H1 (cell line): ENCODE results near the gene HOXC5. TPM values are rescaled to one million over a fixed set of nuclear protein-coding genes. Genes with fewer than 3 reads are reported as not detected.
A peak's percentile ranks its signal among the peaks of the same experiment; 100 is the strongest.

Experiments
- CTCF ChIA-PET: fragments of 300-600 bp; sonication (Branson Sonifier 250); formaldehyde crosslinking; loops from one replicate; lab custom pipeline; 2021; ENCODE audit not compliant: partially characterized antibody; lab: Charles Lee
- POLR2A ChIA-PET: fragments of 300-600 bp; sonication (Branson Sonifier 250); formaldehyde crosslinking; loops from one replicate; lab custom pipeline; 2021; ENCODE audit warnings: inconsistent platforms; ENCODE audit not compliant: partially characterized antibody; lab: Charles Lee
- DNase-seq, 2 experiments: peaks; one replicate each; pipeline versions ENCODE4 v3.0.0 to v3.0.0-alpha.2; 2010 to 2022; ENCODE audit warnings: low spot score in 2 of 2, low read depth in 1 of 2, mixed read lengths in 1 of 2
- FAIRE-seq: peaks from 2 replicates; lab custom pipeline; 2011; peaks lifted over from hg19 to GRCh38; lab: Jason Lieb, UNC
- H2AFZ ChIP-seq: 2 replicates; pipeline ENCODE4 v1.8.1; 2012; ENCODE audit warnings: low read length, inconsistent platforms
- H2AK5ac ChIP-seq: 2 replicates; pipeline ENCODE4 v1.6.1; 2013; ENCODE audit warnings: low read depth, low read length
- H2BK120ac ChIP-seq: replicated peaks from 2 replicates; pipeline ENCODE3; 2013; ENCODE audit warnings: low read depth, low read length, inconsistent platforms
- H2BK12ac ChIP-seq: 2 replicates; pipeline ENCODE4 v1.6.1; 2013; ENCODE audit warnings: low read depth, low read length
- H2BK15ac ChIP-seq: 2 replicates; pipeline ENCODE4 v1.6.1; 2013; ENCODE audit warnings: low read length
- H2BK20ac ChIP-seq: 2 replicates; pipeline ENCODE4 v1.6.1; 2013; ENCODE audit warnings: low read length
- H2BK5ac ChIP-seq: 2 replicates; pipeline ENCODE4 v1.6.1; 2013; ENCODE audit warnings: low read depth, low read length
- H3K14ac ChIP-seq: 2 replicates; pipeline ENCODE4 v1.6.1; 2013; ENCODE audit warnings: inconsistent platforms; ENCODE audit not compliant: insufficient read length
- H3K18ac ChIP-seq: 2 replicates; pipeline ENCODE4 v1.6.1; 2013; ENCODE audit warnings: low read length; ENCODE audit errors: extremely low read depth
- H3K23ac ChIP-seq: 2 replicates; pipeline ENCODE4 v1.6.1; 2013; ENCODE audit warnings: inconsistent platforms; ENCODE audit not compliant: insufficient read length
- H3K23me2 ChIP-seq: 2 replicates; pipeline ENCODE4 v1.6.1; 2013; ENCODE audit warnings: low read depth, low read length
- H3K27ac ChIP-seq: 2 replicates; pipeline ENCODE4 v1.6.1; 2011; ENCODE audit warnings: low read depth, low read length, inconsistent platforms
- H3K27me3 ChIP-seq, 4 experiments: replicated peaks in 1 of 4; 1 replicate in 1 of 4; 2 replicates in 3 of 4; pipeline versions ENCODE4 v1.6.1 to v1.8.1; 2011 to 2013; ENCODE audit warnings: low read length in 3 of 4, mild to moderate bottlenecking in 3 of 4, inconsistent platforms in 2 of 4, mixed read lengths in 2 of 4, moderate library complexity in 1 of 4; ENCODE audit not compliant: control insufficient read depth in 3 of 4, insufficient read depth in 3 of 4; ENCODE audit errors: extremely low read depth in 1 of 4
- H3K36me3 ChIP-seq, 4 experiments: 2 replicates each; pipeline versions ENCODE4 v1.6.1 to v1.8.1; 2011 to 2013; ENCODE audit warnings: mild to moderate bottlenecking in 4 of 4, low read length in 3 of 4, moderate library complexity in 2 of 4, control low read depth in 1 of 4, inconsistent platforms in 1 of 4; ENCODE audit not compliant: insufficient read depth in 4 of 4, control insufficient read depth in 2 of 4
- H3K4ac ChIP-seq: replicated peaks from 2 replicates; pipeline ENCODE3; 2013; ENCODE audit warnings: low read length, low read depth, mixed read lengths, inconsistent platforms; ENCODE audit not compliant: insufficient read length
- H3K4me1 ChIP-seq, 4 experiments: replicated peaks in 1 of 4; 1 replicate in 1 of 4; 2 replicates in 3 of 4; pipeline versions ENCODE4 v1.6.1 to v1.8.1; 2011 to 2013; ENCODE audit warnings: low read length in 3 of 4, inconsistent platforms in 2 of 4, mixed read lengths in 1 of 4; ENCODE audit not compliant: insufficient read depth in 4 of 4, control insufficient read depth in 3 of 4
- H3K4me2 ChIP-seq, 2 experiments: 2 replicates each; pipeline versions ENCODE4 v1.6.1 to v1.8.1; 2011 to 2013; ENCODE audit warnings: low read depth in 2 of 2, low read length in 2 of 2, control low read depth in 1 of 2, inconsistent platforms in 1 of 2, mild to moderate bottlenecking in 1 of 2; ENCODE audit not compliant: insufficient read depth in 1 of 2
- H3K4me3 ChIP-seq, 4 experiments: fragments of 200-600, 300-600 bp in 1 of 4; sonication (generic), shearing (Covaris generic), sonication (Bioruptor Twin) in 1 of 4; 2 replicates each; pipeline versions ENCODE4 v1.5.1 to v1.8.1; 2011 to 2016; ENCODE audit warnings: low read length in 4 of 4, low read depth in 3 of 4, control low read depth in 2 of 4, inconsistent platforms in 2 of 4, mild to moderate bottlenecking in 2 of 4, mixed read lengths in 1 of 4, moderate library complexity in 1 of 4; ENCODE audit not compliant: insufficient read depth in 2 of 4; ENCODE audit errors: extremely low read depth in 1 of 4
- H3K56ac ChIP-seq: replicated peaks from 2 replicates; pipeline ENCODE3; 2013; ENCODE audit warnings: low read depth, mild to moderate bottlenecking, mixed read lengths, low read length, inconsistent platforms; ENCODE audit not compliant: insufficient read length
- H3K79me1 ChIP-seq: 2 replicates; pipeline ENCODE4 v1.6.1; 2013; ENCODE audit warnings: low read depth, low read length, control low read depth
- H3K79me2 ChIP-seq, 2 experiments: 2 replicates each; pipeline versions ENCODE4 v1.6.1 to v1.8.1; 2012 to 2013; ENCODE audit warnings: low read length in 2 of 2, mild to moderate bottlenecking in 2 of 2, inconsistent platforms in 1 of 2; ENCODE audit not compliant: insufficient read depth in 2 of 2, control insufficient read depth in 1 of 2
- H3K9ac ChIP-seq, 4 experiments: replicated peaks in 1 of 4; 1 replicate in 1 of 4; 2 replicates in 3 of 4; pipeline versions ENCODE4 v1.6.1 to v1.8.1; 2011 to 2013; ENCODE audit warnings: low read depth in 3 of 4, low read length in 3 of 4, control low read depth in 2 of 4, mild to moderate bottlenecking in 2 of 4, moderate library complexity in 2 of 4, inconsistent platforms in 1 of 4; ENCODE audit errors: extremely low read depth in 1 of 4
- H3K9me3 ChIP-seq, 2 experiments: 2 replicates each; pipeline versions ENCODE4 v1.6.1 to v1.8.1; 2012 to 2013; ENCODE audit warnings: mild to moderate bottlenecking in 2 of 2, moderate library complexity in 2 of 2, control low read depth in 1 of 2, inconsistent platforms in 1 of 2, low read depth in 1 of 2, low read length in 1 of 2, mixed read lengths in 1 of 2; ENCODE audit not compliant: insufficient read depth in 2 of 2
- H4K20me1 ChIP-seq, 2 experiments: replicated peaks in 1 of 2; 2 replicates each; pipeline versions ENCODE3 to v1.8.1; 2011 to 2013; ENCODE audit warnings: inconsistent platforms in 2 of 2, low read length in 2 of 2, mild to moderate bottlenecking in 1 of 2; ENCODE audit not compliant: insufficient read depth in 2 of 2, control insufficient read depth in 1 of 2
- H4K5ac ChIP-seq: 2 replicates; pipeline ENCODE4 v1.6.1; 2013; ENCODE audit warnings: low read length, low read depth, mixed read lengths, inconsistent platforms; ENCODE audit not compliant: insufficient read length
- H4K8ac ChIP-seq: 2 replicates; pipeline ENCODE4 v1.8.0; 2013; ENCODE audit warnings: mild to moderate bottlenecking, moderate library complexity, low read length, inconsistent platforms; ENCODE audit not compliant: insufficient read depth; ENCODE audit errors: extremely low read depth
- H4K91ac ChIP-seq: replicated peaks from 2 replicates; pipeline ENCODE3; 2013; ENCODE audit warnings: low read length, mixed read lengths, inconsistent platforms; ENCODE audit not compliant: insufficient read length
- BRCA1 ChIP-seq: IDR thresholded peaks from 2 replicates; pipeline ENCODE4 v1.6.1; 2012; ENCODE audit warnings: low read depth, low read length, improper control_type of control experiment
- CREB1 ChIP-seq: IDR thresholded peaks from 2 replicates; pipeline ENCODE4 v1.6.1; 2012; ENCODE audit warnings: inconsistent platforms
- CTBP2 ChIP-seq: IDR thresholded peaks from 2 replicates; pipeline ENCODE4 v1.7.0; 2011; ENCODE audit warnings: borderline replicate concordance, mild to moderate bottlenecking, moderate library complexity, mixed read lengths, low read length; ENCODE audit not compliant: insufficient read depth, insufficient read length
- EGR1 ChIP-seq: IDR thresholded peaks from 2 replicates; pipeline ENCODE4 v1.6.1; 2011; ENCODE audit warnings: low read depth, low read length, borderline replicate concordance
- EZH2 ChIP-seq: fragments of 200-600 bp; sonication (generic); IDR thresholded peaks from 2 replicates; pipeline ENCODE4 v1.7.1; 2012; ENCODE audit warnings: low read depth, mild to moderate bottlenecking, moderate library complexity, low read length, inconsistent platforms; ENCODE audit not compliant: severe bottlenecking
- JUN ChIP-seq: IDR thresholded peaks from 2 replicates; pipeline ENCODE4 v1.6.1; 2011; ENCODE audit warnings: low read depth, mild to moderate bottlenecking, improper control_type of control experiment, low read length
- RAD21 ChIP-seq, 2 experiments: IDR thresholded peaks in 1 of 2; conservative IDR thresholded peaks in 1 of 2; 2 replicates each; pipeline ENCODE4 v1.6.1; 2011; ENCODE audit warnings: low read depth in 2 of 2, low read length in 2 of 2, improper control_type of control experiment in 1 of 2, inconsistent platforms in 1 of 2, mild to moderate bottlenecking in 1 of 2, moderate library complexity in 1 of 2
- SP1 ChIP-seq: IDR thresholded peaks from 2 replicates; pipeline ENCODE4 v1.6.1; 2011; ENCODE audit warnings: low read depth, low read length
- SUZ12 ChIP-seq: fragments of 200-600 bp; sonication (generic); IDR thresholded peaks from 2 replicates; pipeline ENCODE4 v1.6.1; 2012; ENCODE audit warnings: mild to moderate bottlenecking, inconsistent platforms, low read length, moderate library complexity, mixed read lengths
- WGBS, 2 experiments: shearing (Covaris generic) in 1 of 2; methylation state at CpG; one replicate each; pipeline versions ENCODE4 v1.1.6 to v1.1.7; 2013 to 2015; ENCODE audit warnings: low lambda C conversion rate in 2 of 2, mixed read lengths in 2 of 2, inconsistent platforms in 1 of 2, low coverage in 1 of 2, missing lambda C conversion rate in 1 of 2; ENCODE audit not compliant: insufficient replicate concordance in 2 of 2, insufficient coverage in 1 of 2, insufficient read length in 1 of 2; ENCODE audit errors: extremely low coverage in 1 of 2, missing lambda C conversion rate in 1 of 2; 5-methylcytosine and 5-hydroxymethylcytosine counted together
- polyA plus RNA-seq, 7 experiments: library from polyadenylated mRNA; depleted of rRNA in 3 of 7; stranded (reverse) in 5 of 7; unstranded in 2 of 7; fragments of >200 nt in 5 of 7; fragments of 200-250 nt in 2 of 7; gene quantifications; 1 replicate in 5 of 7; 2 replicates in 1 of 7; 4 replicates in 1 of 7; pipeline versions ENCODE4 v1.2.1 to v1.2.3, GENCODE V29; 2011 to 2013; ENCODE audit warnings: missing spikeins in 2 of 7, mixed read lengths in 2 of 7
- total RNA-seq: library from RNA; stranded (reverse); fragmentation: NEBNext Ultra II Directional; extraction: Animal tissue kit (Norgen Biotek cat#: 25700); gene quantifications from 2 replicates; pipeline ENCODE4 v1.2.1, GENCODE V29; 2021
- TF ChIP-seq, protein P1 (sequence below): IDR thresholded peaks from 2 replicates; pipeline ENCODE4 v1.6.1; 2012; ENCODE audit warnings: inconsistent platforms

Gene HOXC5
- total and polyA plus RNA-seq, 2 of the 8 experiments (the other 6 are each of a cell fraction or from before 2014, with no cell fraction given) = not detected

DNA sequence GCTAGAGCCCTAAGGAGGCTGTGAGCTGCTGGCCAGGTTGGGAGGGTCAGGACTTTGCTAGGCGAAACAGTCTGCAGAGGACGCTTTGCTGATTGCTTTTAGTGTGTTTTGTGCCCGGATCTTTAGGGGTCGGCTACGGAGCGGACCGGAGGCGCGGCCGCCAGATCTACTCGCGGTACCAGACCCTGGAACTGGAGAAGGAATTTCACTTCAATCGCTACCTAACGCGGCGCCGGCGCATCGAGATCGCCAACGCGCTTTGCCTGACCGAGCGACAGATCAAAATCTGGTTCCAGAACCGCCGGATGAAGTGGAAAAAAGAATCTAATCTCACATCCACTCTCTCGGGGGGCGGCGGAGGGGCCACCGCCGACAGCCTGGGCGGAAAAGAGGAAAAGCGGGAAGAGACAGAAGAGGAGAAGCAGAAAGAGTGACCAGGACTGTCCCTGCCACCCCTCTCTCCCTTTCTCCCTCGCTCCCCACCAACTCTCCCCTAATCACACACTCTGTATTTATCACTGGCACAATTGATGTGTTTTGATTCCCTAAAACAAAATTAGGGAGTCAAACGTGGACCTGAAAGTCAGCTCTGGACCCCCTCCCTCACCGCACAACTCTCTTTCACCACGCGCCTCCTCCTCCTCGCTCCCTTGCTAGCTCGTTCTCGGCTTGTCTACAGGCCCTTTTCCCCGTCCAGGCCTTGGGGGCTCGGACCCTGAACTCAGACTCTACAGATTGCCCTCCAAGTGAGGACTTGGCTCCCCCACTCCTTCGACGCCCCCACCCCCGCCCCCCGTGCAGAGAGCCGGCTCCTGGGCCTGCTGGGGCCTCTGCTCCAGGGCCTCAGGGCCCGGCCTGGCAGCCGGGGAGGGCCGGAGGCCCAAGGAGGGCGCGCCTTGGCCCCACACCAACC is 3.1 kb upstream of the HOXC5 start:
- Histone ChIP-seq H3K9ac (no peak overlapping the region), H4K8ac (no peak overlapping the region), H3K79me1 (no peaks in the 10 kb centered on the region), H3K27me3 (peaks cover 94 to 100% (median 98%) of the 10 kb centered on the region in 4 experiments), H2BK12ac (peak overlapping the region; percentile 20; the same call in 1 of the 2 replicates), H2AFZ (no peak overlapping the region), H4K91ac (no peak overlapping the region), H4K20me1 (peaks cover 13 to 14% of the 10 kb centered on the region in 2 experiments), H2BK15ac (no peak overlapping the region), H3K4ac (no peak overlapping the region), H2BK5ac (no peak overlapping the region), H2BK20ac (no peak overlapping the region), H2AK5ac (no peak overlapping the region), H3K18ac (peak overlapping the region; percentile 24; the same call in 1 of the 2 replicates), H2BK120ac (no peak overlapping the region), H3K4me1 (peaks cover 0 to 9% (median 2%) of the 10 kb centered on the region in 4 experiments; a peak in 5 of 7 replicates), H3K9me3 (no peaks in the 10 kb centered on the region; a peak in 1 of 4 replicates), H3K14ac (no peak overlapping the region), H3K23me2 (no peaks in the 10 kb centered on the region), H3K4me2 (peak overlapping the region; percentile 47 to 65; a peak in 3 of 4 replicates), H3K36me3 (peaks cover 0 to 8% (median 0%) of the 10 kb centered on the region in 4 experiments; a peak in 1 of 8 replicates), H4K5ac (no peak overlapping the region), H3K4me3 (peak overlapping the region in 1 of 4 experiments; percentile 37; a peak in 1 of 8 replicates), H3K79me2 (no peaks in the 10 kb centered on the region), H3K56ac (no peak overlapping the region), H3K27ac (no peak overlapping the region), H3K23ac (no peak overlapping the region)
- CTCF ChIA-PET = interaction anchor here (0.6 to 20.0 kb wide), 14 partner anchors 13 to 178 kb away, joined by 3 to 339 read pairs (median 14); partner anchors contain the start of genes HOXC10, HOXC4, HOXC8 and SMUG1
- POLR2A ChIA-PET = interaction anchor here (0.8 to 0.9 kb wide), 2 partner anchors 23 to 47 kb away, joined by 3 read pairs; no protein-coding TSS in a partner anchor
- WGBS, 2 experiments = 5% methylated on average over 41 of the region's 53 CpGs; no CpG with 5 or more reads in 1 of the 2 experiments
- no peak for FAIRE-seq
- DNase-seq = peak in 1 of 2 experiments; percentile 69
- no peak for TF ChIP-seq CREB1
- TF ChIP-seq BRCA1 = no peak
- TF ChIP-seq EZH2 = peak; percentile 93
- no peak for TF ChIP-seq EGR1
- peak; percentile 93 for TF ChIP-seq SUZ12
- TF ChIP-seq RAD21 (IDR thresholded peaks at IDR 0.05 in 1 of 2, conservative IDR thresholded peaks at IDR 0.05 in 1 of 2; ENCODE audit: low read depth in 2 of 2, low read length in 2 of 2) = no peak
- TF ChIP-seq CTBP2 = peak; percentile 93
- peak; percentile 41; the same call in 1 of the 2 replicates for TF ChIP-seq SP1
- TF ChIP-seq JUN = no peak
- TF ChIP-seq, protein P1, sequence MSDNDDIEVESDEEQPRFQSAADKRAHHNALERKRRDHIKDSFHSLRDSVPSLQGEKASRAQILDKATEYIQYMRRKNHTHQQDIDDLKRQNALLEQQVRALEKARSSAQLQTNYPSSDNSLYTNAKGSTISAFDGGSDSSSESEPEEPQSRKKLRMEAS = no peak
